K562 treated with DMSO at 1 percent for 12 hours (cell line): Measurements from ENCODE around the gene ARRDC1. TPM values are rescaled to one million over a fixed set of nuclear protein-coding genes. Genes with fewer than 3 reads are reported as not detected.

Source experiments
- total RNA-seq: library from RNA; unstranded; fragments of 300-600 nt; gene quantifications from 2 replicates; pipeline ENCODE4 v1.2.3, GENCODE V29; 2022; ENCODE audit not compliant: insufficient read depth

The ARRDC1 gene, protein sequence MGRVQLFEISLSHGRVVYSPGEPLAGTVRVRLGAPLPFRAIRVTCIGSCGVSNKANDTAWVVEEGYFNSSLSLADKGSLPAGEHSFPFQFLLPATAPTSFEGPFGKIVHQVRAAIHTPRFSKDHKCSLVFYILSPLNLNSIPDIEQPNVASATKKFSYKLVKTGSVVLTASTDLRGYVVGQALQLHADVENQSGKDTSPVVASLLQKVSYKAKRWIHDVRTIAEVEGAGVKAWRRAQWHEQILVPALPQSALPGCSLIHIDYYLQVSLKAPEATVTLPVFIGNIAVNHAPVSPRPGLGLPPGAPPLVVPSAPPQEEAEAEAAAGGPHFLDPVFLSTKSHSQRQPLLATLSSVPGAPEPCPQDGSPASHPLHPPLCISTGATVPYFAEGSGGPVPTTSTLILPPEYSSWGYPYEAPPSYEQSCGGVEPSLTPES
- 43.1 and 49.9 TPM in 2 replicates for total RNA-seq

DNA sequence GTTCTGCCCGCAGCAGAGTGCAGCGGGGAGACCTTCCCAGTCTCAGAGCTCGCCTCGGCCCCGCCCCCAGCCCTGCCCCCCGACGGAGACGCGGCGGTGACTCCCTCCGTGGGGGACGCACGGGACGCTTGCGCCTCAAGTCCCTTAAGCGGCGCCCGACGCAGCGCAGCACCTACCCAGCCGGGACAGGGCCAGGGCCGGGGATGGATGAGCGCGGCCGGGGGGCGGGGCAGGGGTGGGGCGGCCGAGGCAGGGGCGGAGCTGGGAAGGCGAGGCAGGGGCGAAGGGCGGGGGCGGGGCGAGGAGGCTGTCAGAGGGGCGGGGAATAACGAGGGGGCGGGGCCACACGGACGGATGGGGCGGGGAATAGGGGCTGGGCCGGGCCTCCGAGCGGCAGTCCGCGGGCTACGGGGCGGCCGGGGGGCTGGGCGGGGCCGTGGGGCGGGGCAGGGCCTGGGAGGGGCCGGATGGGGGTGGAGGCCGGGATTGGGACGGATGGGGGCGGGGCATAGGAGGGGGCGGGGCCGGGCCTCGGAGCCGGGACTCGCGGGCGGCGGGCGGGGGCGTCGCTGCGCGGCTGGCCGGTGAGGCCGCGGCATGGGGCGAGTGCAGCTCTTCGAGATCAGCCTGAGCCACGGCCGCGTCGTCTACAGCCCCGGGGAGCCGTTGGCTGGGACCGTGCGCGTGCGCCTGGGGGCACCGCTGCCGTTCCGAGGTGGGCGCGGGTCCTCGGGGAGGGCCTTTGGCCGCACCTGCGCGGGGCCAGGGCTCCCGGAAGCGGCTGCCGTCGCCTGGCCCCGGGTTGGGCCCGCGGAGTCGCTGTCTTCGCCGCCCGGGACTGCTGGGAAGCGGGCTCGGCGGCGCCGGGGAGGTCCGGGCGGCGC lies at the start of gene ARRDC1:
Gene ARRDC1, plus strand, starts transcription at position 566 of the 884 bp plus-strand sequence. Its CDS starts 32 bp downstream, at position 598.

DNA sequence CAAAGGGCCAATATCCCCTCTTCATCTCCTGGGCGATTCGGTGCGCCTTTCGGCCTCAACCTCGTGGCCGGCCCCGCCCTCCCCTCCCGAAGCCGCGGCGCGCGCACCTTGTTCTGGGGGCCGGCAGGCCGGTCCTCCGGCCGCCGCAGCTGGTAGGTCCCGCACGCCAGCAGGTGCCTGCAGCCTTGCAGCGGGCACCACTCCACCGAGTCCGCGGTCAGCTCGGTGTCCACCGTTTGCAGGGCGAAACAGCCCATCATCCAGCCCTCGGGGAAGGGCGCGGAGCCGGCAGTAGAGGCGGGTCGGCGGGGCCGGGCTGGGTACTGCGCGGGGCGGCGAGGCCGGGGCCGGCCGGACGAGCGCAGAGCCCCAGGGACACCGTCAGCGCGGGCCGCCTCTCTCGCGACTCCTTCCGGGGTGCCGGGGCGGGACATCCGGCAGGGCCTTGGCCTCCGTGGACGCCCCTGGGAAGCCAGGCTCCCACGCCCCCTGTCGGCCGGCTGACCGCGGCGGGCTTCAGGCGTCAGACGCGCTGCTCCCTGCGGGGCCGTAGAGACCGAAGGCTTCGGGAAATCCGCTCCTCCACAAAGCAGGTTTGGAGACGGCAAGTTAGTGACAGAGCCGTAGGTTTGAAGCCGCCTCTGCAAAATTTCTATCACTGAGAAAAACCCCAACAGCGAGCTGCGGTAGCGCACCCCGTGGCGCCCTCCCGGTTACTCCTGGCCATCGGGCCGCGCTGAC lies 26.8 kb upstream of the ARRDC1 start, which contains the start of gene DPH7:
Gene DPH7, minus strand, starts transcription at position 408 of the 741 bp plus-strand sequence. Its CDS starts 148 bp downstream, at position 260.

DNA sequence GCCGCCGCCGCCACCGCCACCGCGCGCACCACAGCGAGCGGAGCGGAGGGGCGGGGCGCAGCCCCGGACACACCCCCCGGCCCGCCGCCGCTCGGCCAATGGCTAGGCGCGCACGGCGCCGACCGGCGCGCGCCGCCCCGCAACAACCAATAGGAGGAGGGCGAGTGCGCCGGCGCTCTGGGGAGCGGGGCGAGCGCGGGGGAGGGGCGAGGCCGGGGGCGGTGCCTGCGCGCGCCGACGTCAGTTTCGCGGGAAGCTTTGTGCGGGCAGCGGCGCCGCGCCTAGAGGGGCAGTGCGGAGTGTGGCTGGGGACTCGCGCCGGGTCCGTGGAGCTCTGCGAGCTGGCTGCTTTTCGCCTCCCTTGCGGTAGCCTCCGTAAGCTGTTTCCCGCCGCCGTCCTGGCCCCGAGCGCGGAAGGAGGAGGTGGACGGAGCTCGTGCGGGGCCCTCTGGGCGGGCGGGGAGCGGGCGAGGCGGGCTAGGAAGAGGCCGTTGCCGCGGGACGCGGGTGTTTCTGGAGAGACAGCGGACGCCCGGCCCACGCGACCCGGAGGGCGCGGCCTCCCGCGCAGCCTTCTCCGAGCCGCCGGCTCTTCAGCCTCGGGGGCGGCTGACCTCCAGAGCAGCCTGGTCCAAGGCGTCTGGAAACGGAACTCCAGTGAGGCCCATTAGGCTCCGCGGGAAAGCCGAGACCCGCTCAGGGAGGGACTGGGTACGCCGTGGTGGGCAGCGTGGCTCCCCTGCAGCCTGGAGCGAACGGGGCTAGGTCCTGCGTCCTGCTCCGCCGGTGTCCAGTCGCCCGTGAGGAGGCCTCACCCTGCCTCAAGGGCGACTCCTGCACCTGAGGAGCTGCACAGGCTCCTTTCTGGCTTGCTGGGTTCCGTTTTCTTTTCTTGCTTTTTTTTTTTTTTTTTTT lies 14.8 kb upstream of the ARRDC1 start, which contains the start of gene ZMYND19:
Gene ZMYND19, minus strand, starts transcription at position 44 of the 915 bp plus-strand sequence. CDS start 249 bp downstream, outside the sequence.

DNA sequence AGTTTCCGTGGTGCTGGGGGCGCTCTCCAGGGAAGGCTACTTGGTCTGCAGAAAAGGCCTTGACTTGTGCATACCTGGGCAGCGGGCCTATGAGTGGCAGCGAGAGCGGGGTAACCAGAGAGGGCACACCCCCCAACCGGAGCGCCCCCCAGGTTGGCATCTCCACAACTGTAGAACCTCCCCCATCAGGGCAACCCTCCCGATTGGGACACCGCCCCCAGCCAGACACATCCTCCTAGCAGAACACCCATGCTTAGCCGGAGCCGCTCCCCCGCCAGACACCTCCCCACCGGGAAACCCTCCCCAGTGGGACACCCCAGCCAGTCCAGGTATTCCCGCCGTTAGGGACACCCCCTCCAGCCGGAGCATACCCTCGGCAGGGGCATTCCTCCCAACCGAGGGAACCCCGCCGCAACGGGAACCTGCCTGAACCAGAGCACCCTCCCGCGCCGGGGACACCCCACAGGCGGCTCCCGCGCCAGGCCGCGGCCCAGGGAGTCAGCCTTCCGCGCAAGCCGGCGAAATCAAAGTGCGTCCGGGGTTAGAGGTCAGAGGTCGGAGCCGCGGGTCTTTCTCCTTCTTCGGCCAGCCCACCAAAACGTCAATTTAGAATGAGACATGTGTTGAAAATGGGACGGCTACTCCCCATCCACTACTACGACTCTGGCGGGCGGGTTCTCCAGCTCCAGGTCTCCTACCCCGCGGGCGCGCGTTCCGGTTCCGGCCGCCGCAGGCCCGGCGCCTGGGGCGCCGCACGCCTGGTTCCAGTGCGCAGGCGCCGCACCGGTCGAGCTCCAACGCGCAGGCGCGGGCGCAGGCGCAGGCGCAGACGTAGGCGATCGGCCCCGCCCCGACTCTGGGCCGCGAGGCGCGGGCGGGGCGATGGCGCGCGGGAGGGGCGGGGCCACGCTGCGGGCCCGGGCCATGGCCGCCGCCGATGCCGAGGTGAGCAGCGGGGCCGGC lies 12.9 kb downstream of the ARRDC1 start, which contains the start of gene EHMT1:
Gene EHMT1, plus strand, starts transcription at position 901 of the 963 bp plus-strand sequence. Its CDS starts 24 bp downstream, at position 925.

Other genes with a start within 250 kb of the ARRDC1 start
- 10.2 and 10.6 TPM in 2 replicates for gene EXD3, start 182.5 kb upstream of the ARRDC1 start, total RNA-seq
- gene NOXA1, start 182.3 kb upstream of the ARRDC1 start, total RNA-seq: 1.6 TPM in 2 replicates
- gene ENTPD8, start 164.3 kb upstream of the ARRDC1 start, total RNA-seq: 0.38 TPM in 1 of 2 replicates, not detected in the other
- 34.2 and 45.7 TPM in 2 replicates for gene NSMF, start 146.4 kb upstream of the ARRDC1 start, total RNA-seq
- 0.81 and 1.3 TPM in 2 replicates for gene PNPLA7, start 55.3 kb upstream of the ARRDC1 start, total RNA-seq
- 82.9 and 176 TPM in 2 replicates for gene MRPL41, start 53.8 kb upstream of the ARRDC1 start, total RNA-seq
- gene DPH7, start 26.8 kb upstream of the ARRDC1 start, total RNA-seq: 28.5 and 40.4 TPM in 2 replicates
- 42.7 and 44.0 TPM in 2 replicates for gene ZMYND19, start 15.2 kb upstream of the ARRDC1 start, total RNA-seq
- 35.9 and 58.9 TPM in 2 replicates for gene EHMT1, start 13.3 kb downstream of the ARRDC1 start, total RNA-seq